Upper lobe of left lung (tissue), 6 donors: ENCODE data around the gene CLCN2. TPM values are rescaled to one million over a fixed set of nuclear protein-coding genes. Genes with fewer than 3 reads are reported as not detected.
A peak's percentile ranks its signal among the peaks of the same experiment; 100 is the strongest.

ENCODE experiments used
- ATAC-seq, 2 donors: fragments of 200-7000 bp; cut with Tn5 transposase; one replicate each; pipeline ENCODE4 v1.9.1; 2022; ENCODE audit warnings: mild to moderate bottlenecking in 2 of 2, moderate library complexity in 2 of 2; ENCODE audit not compliant: low FRiP score in 2 of 2
- DNase-seq, 2 donors: peaks; one replicate each; pipeline ENCODE4 v3.0.0-alpha.2; 2019 to 2020
- H3K27ac ChIP-seq, 4 donors: fragments of 200-600 bp; sonication (generic); one replicate each; pipeline ENCODE4 v1.5.1; 2016 to 2019
- H3K27me3 ChIP-seq, 4 donors: fragments of 200-600 bp; sonication (generic); one replicate each; pipeline ENCODE4 v1.5.1; 2017 to 2019
- H3K36me3 ChIP-seq, 4 donors: fragments of 200-600 bp; sonication (generic); one replicate each; pipeline ENCODE4 v1.5.1; 2016 to 2019
- H3K4me1 ChIP-seq, 4 donors: fragments of 200-600 bp; sonication (generic); one replicate each; pipeline ENCODE4 v1.5.1; 2018 to 2019
- H3K4me3 ChIP-seq, 4 donors: fragments of 200-600 bp; sonication (generic); one replicate each; pipeline ENCODE4 v1.5.1; 2017 to 2019; ENCODE audit warnings: mild to moderate bottlenecking in 2 of 4, moderate library complexity in 1 of 4
- H3K9me3 ChIP-seq, 4 donors: fragments of 200-600 bp; sonication (generic); one replicate each; pipeline ENCODE4 v1.5.1; 2018 to 2019
- EP300 ChIP-seq, 4 donors: sonication (generic); formaldehyde crosslinking; IDR thresholded peaks; one replicate each; pipeline ENCODE4 v1.5.1; 2017; ENCODE audit warnings: antibody characterized with exemption in 4 of 4, control low read depth in 2 of 4
- POLR2A ChIP-seq, 4 donors: fragments of 450-650 bp; IDR thresholded peaks; one replicate each; pipeline ENCODE4 v1.5.1; 2016 to 2017; ENCODE audit warnings: antibody characterized with exemption in 4 of 4, mild to moderate bottlenecking in 2 of 4
- POLR2AphosphoS5 ChIP-seq, 2 donors: sonication (generic); formaldehyde crosslinking; IDR thresholded peaks; one replicate each; pipeline ENCODE4 v1.5.1; 2017; ENCODE audit warnings: antibody characterized with exemption in 2 of 2
- WGBS, 2 donors: methylation state at CpG; one replicate each; pipeline ENCODE4 v1.1.5; 2017 to 2018; 5-methylcytosine and 5-hydroxymethylcytosine counted together
- total RNA-seq, 6 donors: library from RNA; depleted of rRNA in 4 of 6; stranded (reverse); fragments of >200 nt in 4 of 6; gene quantifications; one replicate each; pipeline versions ENCODE4 v1.1.0 to v1.2.1, GENCODE V29; 2016 to 2021
- TF ChIP-seq, protein P1 (sequence below), 6 experiments: fragments of 450-650 bp in 4 of 6; fragments of 200-600 bp in 2 of 6; sonication (generic) in 2 of 6; IDR thresholded peaks; one replicate each; pipeline ENCODE4 v1.5.1; 2016 to 2019; ENCODE audit warnings: antibody characterized with exemption in 6 of 6
- donor health status: DM: no; HTN: no; CAD: no; lungs with moderate emphysema.
- donor health status: DM: no; HTN: yes; CAD: no; lungs with severe emphysema.

CLCN2 gene
- total RNA-seq, 6 donors from 2014 or later: 3.0 to 14.7 (median 5.3) TPM

DNA sequence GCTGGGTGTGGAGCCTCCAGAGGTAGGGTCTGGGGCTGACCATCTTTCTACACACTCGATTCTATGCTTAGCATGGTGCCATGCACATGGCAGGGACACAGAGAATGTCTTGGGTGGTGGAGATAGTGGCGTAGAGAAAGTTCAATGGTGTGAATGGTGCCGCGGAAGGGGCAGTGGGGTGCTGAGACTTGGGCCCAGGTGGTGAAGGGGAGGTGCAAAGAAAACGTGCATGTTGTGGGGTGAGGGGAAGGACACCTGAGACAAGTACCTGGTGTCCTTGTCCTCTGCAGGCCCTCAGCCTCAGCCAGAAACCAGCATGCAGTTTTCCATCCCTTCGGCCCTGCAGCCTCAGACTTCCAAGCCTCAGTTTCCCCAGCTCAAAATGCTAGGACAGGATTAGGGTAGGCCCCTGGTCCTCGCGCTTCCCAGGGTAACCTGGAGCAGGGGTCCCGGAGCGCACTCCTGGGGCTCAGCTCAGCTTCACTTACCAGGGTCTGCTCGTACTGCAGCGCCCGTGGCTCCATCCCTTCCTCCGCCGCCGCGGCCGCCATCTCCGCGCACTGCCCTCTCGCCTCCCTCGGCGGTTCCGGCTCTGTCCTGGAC, 375 bp downstream of the CLCN2 start:
- Histone ChIP-seq H3K36me3 (peaks cover 0 to 13% (median 10%) of the 10 kb centered on the region in 4 donors), H3K4me3 (peak overlapping the region; percentile 52 to 96 (median 80)), H3K27me3 (no peaks in the 10 kb centered on the region), H3K4me1 (peaks cover 21 to 26% (median 24%) of the 10 kb centered on the region in 4 donors), H3K27ac (peak overlapping the region; percentile 96 to 99 (median 98)), H3K9me3 (no peaks in the 10 kb centered on the region)
- 11 to 15% methylated on average over 18 to 20 of the region's 24 CpGs for WGBS, 2 donors
- ATAC-seq (no peak), DNase-seq (no peak)
- no peak for TF ChIP-seq POLR2A (IDR thresholded peaks at IDR 0.05)
- TF ChIP-seq, protein P1, sequence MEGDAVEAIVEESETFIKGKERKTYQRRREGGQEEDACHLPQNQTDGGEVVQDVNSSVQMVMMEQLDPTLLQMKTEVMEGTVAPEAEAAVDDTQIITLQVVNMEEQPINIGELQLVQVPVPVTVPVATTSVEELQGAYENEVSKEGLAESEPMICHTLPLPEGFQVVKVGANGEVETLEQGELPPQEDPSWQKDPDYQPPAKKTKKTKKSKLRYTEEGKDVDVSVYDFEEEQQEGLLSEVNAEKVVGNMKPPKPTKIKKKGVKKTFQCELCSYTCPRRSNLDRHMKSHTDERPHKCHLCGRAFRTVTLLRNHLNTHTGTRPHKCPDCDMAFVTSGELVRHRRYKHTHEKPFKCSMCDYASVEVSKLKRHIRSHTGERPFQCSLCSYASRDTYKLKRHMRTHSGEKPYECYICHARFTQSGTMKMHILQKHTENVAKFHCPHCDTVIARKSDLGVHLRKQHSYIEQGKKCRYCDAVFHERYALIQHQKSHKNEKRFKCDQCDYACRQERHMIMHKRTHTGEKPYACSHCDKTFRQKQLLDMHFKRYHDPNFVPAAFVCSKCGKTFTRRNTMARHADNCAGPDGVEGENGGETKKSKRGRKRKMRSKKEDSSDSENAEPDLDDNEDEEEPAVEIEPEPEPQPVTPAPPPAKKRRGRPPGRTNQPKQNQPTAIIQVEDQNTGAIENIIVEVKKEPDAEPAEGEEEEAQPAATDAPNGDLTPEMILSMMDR (IDR thresholded peaks at IDR 0.05): no peak
- no peak for TF ChIP-seq EP300 (IDR thresholded peaks at IDR 0.05)
- no peak for TF ChIP-seq POLR2AphosphoS5 (IDR thresholded peaks at IDR 0.05)

DNA sequence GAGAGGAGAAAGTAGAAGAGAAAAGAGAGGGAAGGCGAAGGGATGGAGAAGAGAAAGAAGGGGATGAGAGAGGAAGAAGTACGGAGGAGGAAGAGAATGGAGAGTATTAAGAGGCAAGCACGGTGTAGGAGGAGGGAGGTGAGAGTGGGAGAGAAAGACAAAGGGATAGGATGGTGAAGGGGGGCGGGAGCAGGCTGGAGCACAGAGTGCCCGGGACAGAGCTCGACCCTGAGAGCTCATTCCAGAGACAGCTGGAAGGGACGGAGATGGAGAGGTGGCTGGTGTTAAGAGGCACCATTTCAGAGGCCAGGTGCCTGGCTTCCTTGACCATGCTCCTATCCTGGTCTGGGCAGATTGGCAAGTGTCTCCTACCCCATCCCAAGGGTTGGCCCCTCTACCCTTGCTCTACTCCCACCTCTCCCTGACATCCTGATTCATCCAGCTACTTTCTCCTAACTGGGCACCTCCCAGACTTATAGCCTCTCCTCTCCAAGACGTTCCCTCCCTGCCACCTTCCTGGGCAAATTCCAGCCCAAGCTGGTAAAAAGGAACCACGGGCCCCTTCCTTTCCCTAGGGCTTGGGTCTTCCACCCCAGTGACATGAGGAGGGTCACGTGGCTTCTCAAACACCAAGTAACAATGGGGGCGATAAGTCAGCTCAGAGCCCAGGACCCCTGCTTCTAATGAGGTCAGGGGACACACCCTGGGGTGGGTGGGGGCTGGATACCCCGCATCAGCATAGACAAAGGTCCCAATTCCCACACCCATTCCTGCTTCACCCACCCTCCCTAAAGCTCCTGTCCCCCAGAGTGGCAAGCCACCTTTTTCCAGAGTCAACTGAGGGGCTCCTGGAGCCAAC, 1.1 kb downstream of the CLCN2 start:
- no peak overlapping the region for H3K27ac ChIP-seq
- DNase-seq: no peak
- TF ChIP-seq POLR2AphosphoS5 (IDR thresholded peaks at IDR 0.05) (no peak), EP300 (IDR thresholded peaks at IDR 0.05) (no peak), POLR2A (IDR thresholded peaks at IDR 0.05) (no peak)
- TF ChIP-seq, protein P1 (IDR thresholded peaks at IDR 0.05): no peak
- H3K36me3 ChIP-seq: peaks cover 0 to 17% (median 7%) of the 10 kb centered on the region in 4 donors
- no peak for ATAC-seq
- peaks cover 21 to 26% (median 24%) of the 10 kb centered on the region in 4 donors for H3K4me1 ChIP-seq
- peak overlapping the region in 2 of 4 donors; percentile 67 to 93 for H3K4me3 ChIP-seq
- no peaks in the 10 kb centered on the region for H3K27me3 ChIP-seq
- H3K9me3 ChIP-seq: no peaks in the 10 kb centered on the region
- WGBS, 2 donors: 70 to 78% methylated on average over 11 to 12 of the region's 12 CpGs

DNA sequence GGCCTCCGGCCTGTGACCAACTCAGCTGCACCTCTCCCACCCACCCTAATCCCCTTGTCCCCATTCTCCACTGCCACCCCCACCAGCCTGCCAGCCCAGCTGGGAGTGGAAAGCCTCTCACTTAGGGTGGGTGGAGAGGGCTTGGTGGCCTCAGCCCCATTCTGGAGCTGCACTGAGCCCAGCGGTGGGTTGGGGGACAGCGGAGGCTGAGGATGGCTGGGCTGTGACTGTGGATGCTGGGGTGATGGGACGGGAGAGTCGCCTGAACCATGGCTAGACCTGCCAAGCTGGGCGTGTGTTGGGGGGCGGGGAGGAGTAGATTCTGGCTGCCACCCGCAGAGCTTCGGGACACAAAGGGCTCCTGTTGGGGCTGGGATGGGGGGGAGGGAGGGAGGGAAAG, 1.8 kb downstream of the CLCN2 start:
- Histone ChIP-seq H3K27me3 (no peaks in the 10 kb centered on the region), H3K36me3 (peaks cover 0 to 17% (median under 1%) of the 10 kb centered on the region in 4 donors), H3K4me3 (no peak overlapping the region), H3K4me1 (peaks cover 19 to 23% (median 21%) of the 10 kb centered on the region in 4 donors), H3K9me3 (no peaks in the 10 kb centered on the region), H3K27ac (no peak overlapping the region)
- TF ChIP-seq EP300 (IDR thresholded peaks at IDR 0.05) (no peak), POLR2AphosphoS5 (IDR thresholded peaks at IDR 0.05) (no peak), POLR2A (IDR thresholded peaks at IDR 0.05) (no peak)
- TF ChIP-seq, protein P1 (IDR thresholded peaks at IDR 0.05): no peak
- ATAC-seq (no peak), DNase-seq (no peak)
- WGBS, 2 donors: 86 to 87% methylated on average over 7 to 9 of the region's 9 CpGs

DNA sequence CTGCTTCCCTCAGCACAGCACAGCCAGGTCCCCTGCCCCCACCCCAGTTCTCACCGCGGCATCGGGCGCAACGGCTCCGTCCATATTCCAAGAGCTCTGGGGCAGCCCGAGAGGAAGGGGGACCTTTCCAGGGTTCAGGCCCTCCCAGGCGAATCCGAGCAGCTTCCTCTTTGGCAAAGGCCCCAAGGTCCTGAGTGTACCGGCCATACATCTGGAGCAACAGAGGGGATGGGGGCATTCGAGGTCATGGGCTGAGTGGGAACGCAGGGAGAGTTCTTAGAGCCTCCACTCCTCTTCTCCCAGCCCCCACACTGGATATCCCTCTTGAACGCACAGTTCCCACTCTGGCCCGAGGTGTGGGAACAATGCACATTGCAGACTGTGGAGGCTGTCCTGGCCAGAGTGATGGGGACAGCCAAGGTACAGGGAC, 2.5 kb downstream of the CLCN2 start:
- H3K27me3 ChIP-seq: no peaks in the 10 kb centered on the region
- ATAC-seq: no peak
- DNase-seq: no peak
- no peaks in the 10 kb centered on the region for H3K9me3 ChIP-seq
- WGBS, 2 donors: 73 to 75% methylated on average over 13 to 14 of the region's 14 CpGs
- no peak overlapping the region for H3K27ac ChIP-seq
- no peak overlapping the region for H3K4me3 ChIP-seq
- H3K36me3 ChIP-seq: peaks cover 0 to 17% (median 0%) of the 10 kb centered on the region in 4 donors
- peaks cover 13 to 16% (median 15%) of the 10 kb centered on the region in 4 donors for H3K4me1 ChIP-seq
- TF ChIP-seq, protein P1 (IDR thresholded peaks at IDR 0.05): no peak
